ENCODE results near the gene HK2.
"Not testable (repeated sequence)": the region's sequence is repeated elsewhere in the genome, so short reads cannot be mapped to it uniquely, and the experiment has no call there.

The HK2 gene

GRCh38 chr2:74895001-74895400, 61.1 kb downstream of the HK2 start:
- DNase-seq (ENCODE audit: low read depth, low spot score): no peak

- DNase-seq (ENCODE audit: low read depth, low spot score): no peak
These were observed 62.3 kb downstream of the HK2 start for GRCh38 chr2:74896232-74896631.

- not testable (repeated sequence) for DNase-seq (ENCODE audit: low read depth, low spot score)
These were observed 66.3 kb downstream of the HK2 start for GRCh38 chr2:74900225-74900624.

- DNase-seq (ENCODE audit: low read depth, low spot score): no peak
These were observed 68.4 kb downstream of the HK2 start for GRCh38 chr2:74902281-74902860.

- DNase-seq (ENCODE audit: low read depth, low spot score): no peak
These were observed 72.5 kb downstream of the HK2 start for GRCh38 chr2:74906395-74906794.

- not testable (repeated sequence) for DNase-seq (ENCODE audit: low read depth, low spot score)
These were observed 73.6 kb downstream of the HK2 start for GRCh38 chr2:74907560-74907959.

- DNase-seq (ENCODE audit: low read depth, low spot score): no peak
These were observed 75.0 kb downstream of the HK2 start for GRCh38 chr2:74908748-74909444.

- DNase-seq (ENCODE audit: low read depth, low spot score): no peak
These were observed 76.3 kb downstream of the HK2 start for GRCh38 chr2:74910245-74910644.

- no peak for DNase-seq (ENCODE audit: low read depth, low spot score)
These were observed 77.1 kb downstream of the HK2 start for GRCh38 chr2:74911061-74911460.

GRCh38 chr2:74915743-74916142, 81.8 kb downstream of the HK2 start:
- DNase-seq (ENCODE audit: low read depth, low spot score): no peak

GRCh38 chr2:74916394-74916793, 82.5 kb downstream of the HK2 start:
- no peak for DNase-seq (ENCODE audit: low read depth, low spot score)

GRCh38 chr2:74917702-74918619, 84.0 kb downstream of the HK2 start:
- no peak for DNase-seq (ENCODE audit: low read depth, low spot score)

GRCh38 chr2:74919827-74920226, 85.9 kb downstream of the HK2 start:
- no peak for DNase-seq (ENCODE audit: low read depth, low spot score)

GRCh38 chr2:74921236-74921736, 87.4 kb downstream of the HK2 start:
- no peak for DNase-seq (ENCODE audit: low read depth, low spot score)

GRCh38 chr2:74922592-74923227, 88.8 kb downstream of the HK2 start:
- DNase-seq (ENCODE audit: low read depth, low spot score): no peak

- DNase-seq (ENCODE audit: low read depth, low spot score): no peak
These were observed 90.7 kb downstream of the HK2 start for GRCh38 chr2:74924463-74925265.

- DNase-seq (ENCODE audit: low read depth, low spot score): no peak
These were observed 91.4 kb downstream of the HK2 start for GRCh38 chr2:74925361-74925786.

- DNase-seq (ENCODE audit: low read depth, low spot score): no peak
These were observed 93.7 kb downstream of the HK2 start for GRCh38 chr2:74927621-74928020.

- DNase-seq (ENCODE audit: low read depth, low spot score): no peak
These were observed 97.0 kb downstream of the HK2 start for GRCh38 chr2:74930811-74931486.

- DNase-seq (ENCODE audit: low read depth, low spot score): no peak
These were observed 98.0 kb downstream of the HK2 start for GRCh38 chr2:74931940-74932339.
